Upper lobe of right lung (tissue), 1 donor: ENCODE results near the gene SLC6A1. TPM values are rescaled to one million over a fixed set of nuclear protein-coding genes. Genes with fewer than 3 reads are reported as not detected.
A peak's percentile ranks its signal among the peaks of the same experiment; 100 is the strongest.

Source experiments
- ATAC-seq: fragments of 200-7000 bp; cut with Tn5 transposase; one replicate; pipeline ENCODE4 v1.9.1; 2020; ENCODE audit warnings: mild to moderate bottlenecking, moderate library complexity
- DNase-seq: peaks from one replicate; pipeline ENCODE4 v3.0.0-alpha.2; 2020
- H3K27ac ChIP-seq: fragments of 200-600 bp; one replicate; pipeline ENCODE4 v1.8.0; 2022
- H3K27me3 ChIP-seq: fragments of 200-600 bp; one replicate; pipeline ENCODE4 v1.8.0; 2022; ENCODE audit warnings: mild to moderate bottlenecking
- H3K36me3 ChIP-seq: fragments of 200-600 bp; one replicate; pipeline ENCODE4 v1.8.0; 2022
- H3K4me1 ChIP-seq: fragments of 200-600 bp; one replicate; pipeline ENCODE4 v1.8.0; 2022
- H3K4me3 ChIP-seq: fragments of 200-600 bp; one replicate; pipeline ENCODE4 v1.8.0; 2022; ENCODE audit warnings: mild to moderate bottlenecking
- H3K9me3 ChIP-seq: fragments of 200-600 bp; one replicate; pipeline ENCODE4 v1.8.0; 2022
- intact Hi-C: fragments of 100-400 bp; cut with DNase I; formaldehyde crosslinking; loops from one replicate; pipeline ENCODE4 v1.11.0; 2022
- total RNA-seq: library from RNA; stranded (reverse); fragmentation: NEBNext Ultra II Directional; extraction: Animal tissue kit (Norgen Biotek cat#: 25700); gene quantifications from one replicate; pipeline ENCODE4 v1.2.1, GENCODE V29; 2021
- TF ChIP-seq, protein P1 (sequence below): fragments of 200-600 bp; IDR thresholded peaks from one replicate; pipeline ENCODE4 v1.8.0; 2022; ENCODE audit warnings: antibody characterized with exemption
- donor health status: DM: no; HTN: yes; CAD: no; lungs with severe emphysema.

Gene SLC6A1
- total RNA-seq, 1 donor from 2014 or later = 0.84 TPM

DNA sequence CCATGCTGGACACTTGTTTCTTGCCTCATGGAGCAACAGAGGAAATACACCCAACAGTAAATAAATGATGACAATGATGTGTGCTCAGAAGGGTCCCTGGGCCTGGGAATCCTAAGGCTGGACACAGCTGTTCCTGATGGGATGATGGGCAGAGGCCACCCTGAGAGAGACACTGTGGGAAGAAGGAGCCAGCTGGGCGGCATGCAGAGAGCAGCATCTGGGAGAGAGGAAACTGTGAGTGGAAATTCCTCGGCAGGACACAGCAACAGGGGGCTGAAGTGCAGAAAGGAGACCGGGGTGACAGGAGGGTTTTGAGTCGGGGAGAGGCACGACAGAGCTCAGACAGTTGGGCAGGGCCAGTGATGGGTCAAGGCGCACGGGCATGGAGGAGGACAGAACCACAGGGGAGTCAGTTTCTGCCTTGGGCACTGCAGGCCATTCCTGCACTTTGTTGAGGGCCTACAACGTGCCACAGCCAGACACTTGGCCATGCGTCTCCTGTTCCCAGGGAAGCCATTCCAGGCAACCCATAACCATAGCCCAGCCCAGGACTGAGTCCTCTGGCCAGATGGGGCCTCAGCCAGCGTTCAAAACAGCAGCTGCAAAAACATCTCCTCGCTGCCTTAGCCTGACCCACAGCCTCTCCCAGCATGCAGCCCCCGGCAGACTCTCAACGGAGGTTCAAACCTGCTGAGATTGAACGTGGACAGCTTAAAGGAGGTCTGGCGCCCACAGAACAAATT lies 36.7 kb upstream of the SLC6A1 start:
- Histone ChIP-seq H3K27ac (no peak overlapping the region), H3K9me3 (no peaks in the 10 kb centered on the region), H3K4me1 (peaks cover 28% of the 10 kb centered on the region), H3K4me3 (no peak overlapping the region), H3K36me3 (no peaks in the 10 kb centered on the region), H3K27me3 (no peaks in the 10 kb centered on the region)
- ATAC-seq (no peak), DNase-seq (no peak)
- intact Hi-C loops = no loop called here
- TF ChIP-seq, protein P1, sequence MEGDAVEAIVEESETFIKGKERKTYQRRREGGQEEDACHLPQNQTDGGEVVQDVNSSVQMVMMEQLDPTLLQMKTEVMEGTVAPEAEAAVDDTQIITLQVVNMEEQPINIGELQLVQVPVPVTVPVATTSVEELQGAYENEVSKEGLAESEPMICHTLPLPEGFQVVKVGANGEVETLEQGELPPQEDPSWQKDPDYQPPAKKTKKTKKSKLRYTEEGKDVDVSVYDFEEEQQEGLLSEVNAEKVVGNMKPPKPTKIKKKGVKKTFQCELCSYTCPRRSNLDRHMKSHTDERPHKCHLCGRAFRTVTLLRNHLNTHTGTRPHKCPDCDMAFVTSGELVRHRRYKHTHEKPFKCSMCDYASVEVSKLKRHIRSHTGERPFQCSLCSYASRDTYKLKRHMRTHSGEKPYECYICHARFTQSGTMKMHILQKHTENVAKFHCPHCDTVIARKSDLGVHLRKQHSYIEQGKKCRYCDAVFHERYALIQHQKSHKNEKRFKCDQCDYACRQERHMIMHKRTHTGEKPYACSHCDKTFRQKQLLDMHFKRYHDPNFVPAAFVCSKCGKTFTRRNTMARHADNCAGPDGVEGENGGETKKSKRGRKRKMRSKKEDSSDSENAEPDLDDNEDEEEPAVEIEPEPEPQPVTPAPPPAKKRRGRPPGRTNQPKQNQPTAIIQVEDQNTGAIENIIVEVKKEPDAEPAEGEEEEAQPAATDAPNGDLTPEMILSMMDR = no peak

DNA sequence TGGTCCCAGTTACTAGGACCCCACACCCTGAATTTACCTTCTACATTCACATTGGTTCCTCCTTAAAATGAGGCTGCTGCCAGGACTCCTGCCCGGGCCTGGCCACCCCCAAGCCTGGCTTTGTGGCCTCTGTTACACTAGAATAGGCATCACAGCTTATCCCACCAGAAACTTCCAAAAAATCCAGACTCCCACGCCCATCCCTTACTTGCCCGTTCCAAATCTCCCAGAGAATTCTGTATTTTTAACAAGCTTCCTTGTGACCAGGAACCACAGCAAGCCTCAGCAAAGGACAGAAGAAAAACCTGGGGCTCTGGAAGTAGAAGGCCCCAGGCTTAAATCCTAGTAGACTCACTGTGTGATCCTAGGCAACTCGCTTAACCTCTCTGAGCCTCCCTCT lies 36.0 kb upstream of the SLC6A1 start:
- TF ChIP-seq, protein P1 = no peak
- no peak overlapping the region for H3K4me3 ChIP-seq
- intact Hi-C loops = no loop called here
- no peaks in the 10 kb centered on the region for H3K36me3 ChIP-seq
- DNase-seq (no peak), ATAC-seq (no peak)
- peaks cover 28% of the 10 kb centered on the region for H3K4me1 ChIP-seq
- H3K9me3 ChIP-seq = no peaks in the 10 kb centered on the region
- H3K27me3 ChIP-seq = no peaks in the 10 kb centered on the region
- no peak overlapping the region for H3K27ac ChIP-seq

DNA sequence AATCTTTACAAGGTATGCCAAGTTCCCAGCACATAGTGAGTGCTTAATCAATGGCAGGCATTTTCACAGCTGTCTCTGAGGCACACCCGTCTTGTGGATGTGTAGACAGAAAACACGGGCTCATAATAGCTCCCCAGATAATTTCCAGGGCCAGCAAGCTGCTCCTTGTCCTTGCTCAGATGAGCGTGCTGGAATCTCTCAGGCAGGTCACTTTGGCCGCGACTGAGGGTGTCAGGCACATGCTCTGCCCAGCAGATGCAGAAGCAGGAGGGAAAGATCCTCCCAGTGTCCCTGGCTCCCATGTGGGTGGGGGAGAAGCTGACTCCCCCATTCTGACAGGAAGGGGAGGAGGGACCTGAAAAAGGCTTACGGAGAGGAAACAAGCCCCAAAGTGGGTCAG lies 35.6 kb upstream of the SLC6A1 start:
- ATAC-seq (no peak), DNase-seq (no peak)
- H3K27me3 ChIP-seq = no peaks in the 10 kb centered on the region
- no peak overlapping the region for H3K4me3 ChIP-seq
- intact Hi-C loops = no loop called here
- H3K27ac ChIP-seq = no peak overlapping the region
- no peaks in the 10 kb centered on the region for H3K36me3 ChIP-seq
- peaks cover 28% of the 10 kb centered on the region for H3K4me1 ChIP-seq
- TF ChIP-seq, protein P1 = no peak
- H3K9me3 ChIP-seq = no peaks in the 10 kb centered on the region

DNA sequence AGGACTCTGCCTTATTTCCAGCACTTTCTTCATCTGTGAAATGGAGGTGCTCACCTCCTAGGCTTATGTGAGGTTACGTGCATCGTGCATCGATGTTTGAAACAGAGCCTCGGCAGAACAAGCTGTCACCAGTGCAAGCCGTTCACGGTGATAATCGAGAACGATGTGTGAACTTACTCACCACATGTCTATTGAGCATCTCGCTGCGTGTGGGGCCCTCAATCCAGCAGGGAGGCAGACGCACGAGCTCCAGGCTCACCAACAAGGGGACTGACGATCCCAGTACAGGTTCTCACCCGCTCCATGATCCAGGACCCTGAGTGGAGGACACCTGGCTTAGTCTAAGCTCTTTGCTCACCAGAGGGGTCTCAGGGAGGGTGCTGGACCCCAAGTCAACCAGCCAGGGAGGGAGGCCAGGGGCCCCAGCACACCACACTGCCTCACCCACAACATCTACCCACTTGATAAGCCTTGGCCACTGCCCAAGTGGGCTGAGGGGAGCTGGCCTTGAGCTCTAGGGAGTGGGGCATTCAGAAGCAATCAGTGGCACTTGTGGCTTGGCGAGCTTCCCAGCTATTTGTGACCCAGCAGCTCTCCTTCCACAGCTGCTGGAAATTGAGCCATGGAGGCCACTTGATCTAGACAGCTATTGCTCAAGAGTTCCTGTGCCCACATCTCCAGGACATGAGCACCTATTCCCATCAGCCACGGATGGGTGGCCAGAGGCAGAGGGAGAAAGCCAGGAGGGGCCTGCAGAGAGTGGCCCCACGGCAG lies 34.4 kb upstream of the SLC6A1 start:
- peak; percentile 94 for DNase-seq
- intact Hi-C loops = no loop called here

DNA sequence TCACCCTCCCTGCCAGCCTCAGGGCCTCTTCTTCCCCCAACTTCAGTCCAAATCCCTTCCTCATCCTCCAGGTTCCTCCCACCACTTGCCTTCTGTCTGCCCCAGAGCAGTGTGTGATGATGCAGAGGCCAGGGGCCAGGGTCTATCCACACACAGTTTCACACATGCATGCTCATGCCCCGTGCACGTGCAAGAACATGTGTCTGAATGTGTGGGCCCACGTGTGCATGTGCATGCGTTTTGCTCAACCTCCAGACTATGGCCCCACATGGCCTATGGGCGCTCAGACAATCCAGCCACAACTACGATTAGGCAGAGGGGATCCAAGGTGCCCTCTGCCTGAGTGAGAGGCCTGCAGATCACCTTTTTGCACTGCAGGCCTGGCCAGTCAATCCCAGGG lies 32.3 kb upstream of the SLC6A1 start:
- no peaks in the 10 kb centered on the region for H3K36me3 ChIP-seq
- ATAC-seq (no peak), DNase-seq (no peak)
- H3K27ac ChIP-seq = no peak overlapping the region
- no peak overlapping the region for H3K4me3 ChIP-seq
- intact Hi-C loops = no loop called here
- H3K27me3 ChIP-seq = no peaks in the 10 kb centered on the region
- H3K4me1 ChIP-seq = peaks cover 28% of the 10 kb centered on the region
- TF ChIP-seq, protein P1 = no peak
- no peaks in the 10 kb centered on the region for H3K9me3 ChIP-seq

More for the DNA sequence above, 34.4 kb upstream of the SLC6A1 start:
- H3K27ac ChIP-seq = no peak overlapping the region
- H3K4me1 ChIP-seq = peaks cover 28% of the 10 kb centered on the region
- no peaks in the 10 kb centered on the region for H3K9me3 ChIP-seq
- TF ChIP-seq, protein P1 = no peak
- no peaks in the 10 kb centered on the region for H3K36me3 ChIP-seq
- ATAC-seq = peak; percentile 82
- no peak overlapping the region for H3K4me3 ChIP-seq
- no peaks in the 10 kb centered on the region for H3K27me3 ChIP-seq
